Mesangial cell (primary cell): ENCODE data around the gene MS4A5. TPM values are rescaled to one million over a fixed set of nuclear protein-coding genes. Genes with fewer than 3 reads are reported as not detected.

Experiments
- total RNA-seq: library from RNA; depleted of rRNA; stranded (reverse); fragments of >200 nt; gene quantifications from 2 replicates; pipeline ENCODE4 v1.2.3, GENCODE V29; 2015

Gene MS4A5
- not detected in 2 replicates for total RNA-seq

DNA sequence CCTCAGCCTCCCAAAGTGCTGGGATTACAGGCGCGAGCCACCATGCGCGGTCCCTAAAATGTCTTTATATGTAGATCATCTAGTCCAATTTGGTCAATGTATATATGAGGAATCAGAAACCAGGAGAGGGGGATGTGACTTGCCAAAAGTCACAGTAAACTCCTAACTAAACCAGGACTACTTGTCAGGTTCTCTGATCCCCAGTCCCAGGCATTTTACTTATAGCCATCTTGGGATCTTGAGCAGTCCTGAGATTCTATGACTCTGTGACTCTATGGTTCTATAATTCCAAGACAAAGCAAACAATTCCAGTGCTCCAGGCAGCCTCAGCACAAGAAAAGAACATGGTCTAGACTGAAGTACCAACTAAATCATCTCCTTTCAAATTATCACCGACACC is at the start of gene MS4A5:
Gene MS4A5, plus strand, starts transcription at position 301 of the 400 bp plus-strand sequence. CDS start 103 bp downstream, outside the sequence.

DNA sequence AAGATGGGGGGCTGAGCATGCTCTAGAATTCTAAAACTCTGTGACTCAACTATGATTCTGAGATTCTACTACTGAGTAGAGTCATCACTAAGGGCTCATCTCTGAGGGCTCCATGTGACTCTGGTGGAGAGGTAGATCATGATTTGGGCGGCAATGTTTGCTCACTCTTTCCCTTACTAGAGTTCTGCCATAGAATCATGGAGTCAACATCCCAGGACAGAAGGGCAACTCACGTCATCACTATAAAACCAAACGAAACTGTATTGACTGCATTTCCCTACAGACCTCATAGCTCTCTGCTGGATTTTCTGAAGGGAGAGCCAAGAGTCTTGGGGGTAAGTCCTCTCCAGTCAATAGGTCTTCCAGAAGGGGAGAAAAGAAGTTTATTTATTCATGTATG is 33.0 kb upstream of the MS4A5 start, which contains the start of gene MS4A14:
Gene MS4A14, plus strand, starts transcription at position 78 of the 400 bp plus-strand sequence. Its CDS starts 120 bp downstream, at position 198.

GRCh38 chr11:60455531-60456042 is 26.2 kb downstream of the MS4A5 start, which contains the start of gene MS4A1:
Gene MS4A1, plus strand, starts transcription at chr11:60455847. Its CDS starts 6,528 bp downstream, at chr11:60462375.

DNA sequence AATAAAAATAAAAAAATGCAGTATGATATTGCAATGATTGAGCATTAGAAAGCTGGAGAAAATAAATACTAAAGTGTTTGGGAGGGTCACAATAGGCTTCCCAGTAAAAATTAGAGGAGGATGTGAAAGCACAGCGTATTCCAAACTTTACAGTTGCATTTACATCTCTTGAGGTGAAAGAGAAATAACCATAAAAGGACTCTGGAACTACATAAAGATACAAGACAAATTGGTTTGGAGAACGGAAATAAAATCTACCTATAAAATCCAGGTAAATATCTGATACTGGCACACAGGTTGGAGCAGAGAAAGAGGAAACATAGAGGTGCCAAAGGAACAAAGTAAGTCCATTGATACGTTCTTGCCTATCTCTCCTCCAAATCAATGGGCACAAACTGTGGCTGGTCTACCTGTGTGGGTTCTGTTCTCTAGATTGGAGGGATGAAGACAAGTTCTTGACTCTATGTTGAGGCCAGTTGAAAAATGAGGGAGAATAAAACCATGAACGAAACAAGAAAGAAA is 63.2 kb downstream of the MS4A5 start, which contains the start of gene MS4A12:
Gene MS4A12, plus strand, starts transcription at position 291 of the 522 bp plus-strand sequence. CDS start 4,541 bp downstream, outside the sequence.

Other genes starting within 250 kb of the MS4A5 start
- gene MS4A6A, start 246.5 kb upstream of the MS4A5 start, total RNA-seq: not detected in 2 replicates
- gene MS4A4E, start 186.4 kb upstream of the MS4A5 start, total RNA-seq: not detected in 2 replicates
- not detected in 2 replicates for gene MS4A4A, start 148.9 kb upstream of the MS4A5 start, total RNA-seq
- gene MS4A6E, start 102.3 kb upstream of the MS4A5 start, total RNA-seq: not detected in 2 replicates
- gene MS4A7, start 51.0 kb upstream of the MS4A5 start, total RNA-seq: not detected in 2 replicates
- gene MS4A14, start 33.1 kb upstream of the MS4A5 start, total RNA-seq: not detected in 2 replicates
- not detected in 2 replicates for gene MS4A1, start 26.3 kb downstream of the MS4A5 start, total RNA-seq
- not detected in 2 replicates for gene MS4A12, start 63.2 kb downstream of the MS4A5 start, total RNA-seq
- gene MS4A13, start 85.8 kb downstream of the MS4A5 start, total RNA-seq: not detected in 2 replicates